Measurements from ENCODE around the gene EIF4E1B.

The EIF4E1B gene

GRCh38 chr5:176694146-176694545 lies 63.7 kb downstream of the EIF4E1B start:
- DNase-seq, result no peak

- DNase-seq, result no peak
Measured at GRCh38 chr5:176694631-176695030, 64.2 kb downstream of the EIF4E1B start.

GRCh38 chr5:176695073-176695472 lies 64.6 kb downstream of the EIF4E1B start:
- no peak for DNase-seq

Measured in NCI-H748 treated with DMSO at 0.1 percent for 48 hours (cell line).